CD4-positive, alpha-beta T cell (primary cell): Measurements from ENCODE around the gene NRL. TPM values are rescaled to one million over a fixed set of nuclear protein-coding genes. Genes with fewer than 3 reads are reported as not detected.

Source experiments
- ATAC-seq: fragments of 200-7000 bp; cut with Tn5 transposase; one replicate; pipeline ENCODE4 v1.10.0; 2022; ENCODE audit warnings: mild to moderate bottlenecking; ENCODE audit not compliant: poor library complexity
- CTCF ChIA-PET: fragments of 350-600 bp; sonication (Branson Sonifier 250); formaldehyde crosslinking; loops from one replicate; lab custom pipeline; 2021; ENCODE audit warnings: antibody characterized with exemption, inconsistent platforms; lab: Charles Lee
- POLR2A ChIA-PET: fragments of 350-600 bp; sonication (Branson Sonifier 250); formaldehyde crosslinking; loops from one replicate; lab custom pipeline; 2021; ENCODE audit warnings: antibody characterized with exemption, inconsistent platforms; lab: Charles Lee
- DNase-seq, 14 experiments: peaks; one replicate each; pipeline ENCODE4 v3.0.0-alpha.2; 2013 to 2020; ENCODE audit warnings: mixed read lengths in 2 of 14
- H3K27ac ChIP-seq, 2 donors: one replicate each; pipeline versions ENCODE4 v1.5.1 to v1.7.0; 2013; ENCODE audit warnings: low read length in 2 of 2, low read depth in 1 of 2, mild to moderate bottlenecking in 1 of 2
- H3K27me3 ChIP-seq, 2 experiments: 1 replicate in 1 of 2; 2 replicates in 1 of 2; pipeline versions ENCODE4 v1.6.1 to v1.7.0; 2013; ENCODE audit warnings: low read length in 2 of 2, control low read depth in 1 of 2, mild to moderate bottlenecking in 1 of 2, moderate library complexity in 1 of 2; ENCODE audit not compliant: insufficient read depth in 2 of 2, control insufficient read depth in 1 of 2
- H3K36me3 ChIP-seq: one replicate; pipeline ENCODE4 v1.6.1; 2013; ENCODE audit warnings: low read length, control low read depth; ENCODE audit not compliant: insufficient read depth
- H3K4me1 ChIP-seq: one replicate; pipeline ENCODE4 v1.6.1; 2013; ENCODE audit warnings: low read length, control low read depth; ENCODE audit not compliant: insufficient read depth
- H3K4me3 ChIP-seq: one replicate; pipeline ENCODE4 v1.5.1; 2013; ENCODE audit warnings: mild to moderate bottlenecking, low read length, moderate library complexity
- H3K9me3 ChIP-seq, 2 experiments: 1 replicate in 1 of 2; 2 replicates in 1 of 2; pipeline versions ENCODE4 v1.6.1 to v1.7.0; 2013; ENCODE audit warnings: low read length in 2 of 2, mild to moderate bottlenecking in 2 of 2, control low read depth in 1 of 2, moderate library complexity in 1 of 2; ENCODE audit not compliant: control insufficient read depth in 1 of 2, insufficient read depth in 1 of 2
- H3K27ac Mint-ChIP-seq: one replicate; pipeline ENCODE4 v1.8.0; 2020; ENCODE audit warnings: mixed read lengths
- H3K27me3 Mint-ChIP-seq: one replicate; pipeline ENCODE4 v1.8.0; 2021; ENCODE audit warnings: mixed read lengths
- H3K36me3 Mint-ChIP-seq: one replicate; pipeline ENCODE4 v1.8.0; 2021; ENCODE audit warnings: low read depth, mixed read lengths
- H3K4me1 Mint-ChIP-seq: one replicate; pipeline ENCODE4 v1.8.0; 2021; ENCODE audit warnings: low read depth, mixed read lengths
- H3K4me3 Mint-ChIP-seq: one replicate; pipeline ENCODE4 v1.8.0; 2020; ENCODE audit warnings: mild to moderate bottlenecking, mixed read lengths
- H3K9me3 Mint-ChIP-seq: one replicate; pipeline ENCODE4 v1.8.0; 2020; ENCODE audit warnings: mixed read lengths
- intact Hi-C, 2 experiments: fragments of 100-400 bp; cut with DNase I in 1 of 2; cut with micrococcal nuclease in 1 of 2; formaldehyde crosslinking; loops; one replicate each; pipeline versions ENCODE4 v1.15.1 to v1.9.0; 2023 to 2025; cut with DNase I, micrococcal nuclease
- total RNA-seq, 174 experiments: library from RNA in 2 of 174; stranded (reverse) in 2 of 174; gene quantifications; one replicate each; pipeline ENCODE4 v1.2.3 and lab custom pipeline; 2021 to 2026
- TF ChIP-seq, protein P1 (sequence below): fragments of 200-600 bp; IDR thresholded peaks from one replicate; pipeline ENCODE4 v1.8.0; 2022; ENCODE audit warnings: antibody characterized with exemption, mild to moderate bottlenecking

The NRL gene
- total RNA-seq, 2 experiments from 2014 or later: 1.6 to 1.9 TPM

DNA sequence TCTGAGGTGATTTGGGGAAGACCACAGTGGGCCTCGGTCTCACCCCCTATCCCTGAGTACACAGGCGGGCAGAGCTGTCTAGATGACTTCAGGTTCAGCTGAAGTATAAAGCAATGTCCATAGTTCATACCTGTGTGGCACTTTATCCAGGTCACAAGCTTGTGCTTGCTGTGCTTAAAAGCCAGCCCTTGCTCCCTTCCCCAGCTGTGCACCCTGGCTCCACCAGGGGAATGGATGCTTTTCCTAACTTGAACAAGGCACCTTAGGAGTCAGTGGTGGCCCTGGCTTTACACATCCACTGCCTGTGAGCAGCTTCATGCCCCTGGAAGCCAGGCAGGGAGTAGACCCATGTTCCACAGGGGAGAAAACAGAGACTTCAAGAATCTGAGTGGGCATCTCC, 57.5 kb downstream of the NRL start:
- H3K4me3 ChIP-seq: no peak overlapping the region
- POLR2A ChIA-PET: interaction anchor here (1.5 to 2.3 kb wide), 5 partner anchors 24 to 104 kb away, joined by 11 to 22 read pairs (median 12); partner anchors contain the start of genes IRF9 and PCK2
- peaks cover 8% of the 10 kb centered on the region for H3K4me1 Mint-ChIP-seq

DNA sequence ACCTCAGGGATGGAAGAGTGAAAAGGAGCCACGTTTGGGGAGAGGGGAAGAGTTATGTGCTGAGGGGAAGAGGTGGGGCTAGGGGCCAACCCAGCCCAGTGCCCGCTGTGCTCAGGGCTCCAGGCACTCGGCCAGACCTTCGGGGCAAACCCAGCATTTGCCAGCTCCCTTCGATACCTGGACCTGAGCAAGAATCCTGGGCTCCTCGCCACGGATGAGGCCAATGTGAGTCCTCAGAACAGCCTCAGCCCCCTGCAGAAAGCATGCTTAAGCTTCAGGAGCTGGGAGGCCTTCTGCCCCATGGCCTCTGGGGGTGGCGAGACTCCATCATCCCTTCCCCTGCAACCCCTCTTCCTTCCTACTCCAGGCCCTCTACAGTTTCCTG, 58.0 kb downstream of the NRL start:
- peaks cover 0 to 10% of the 10 kb centered on the region in 2 experiments for H3K9me3 ChIP-seq
- no peak overlapping the region for H3K4me3 Mint-ChIP-seq
- H3K27me3 Mint-ChIP-seq: peaks cover 18% of the 10 kb centered on the region
- DNase-seq: no peak
- peaks cover 16% of the 10 kb centered on the region for H3K4me1 ChIP-seq
- no peaks in the 10 kb centered on the region for H3K36me3 Mint-ChIP-seq
- CTCF ChIA-PET: interaction anchor here (0.7 kb wide), 1 partner anchor 52 kb away, joined by 3 read pairs; no protein-coding TSS in a partner anchor
- no peak for ATAC-seq
- H3K9me3 Mint-ChIP-seq: no peaks in the 10 kb centered on the region
- no peak overlapping the region for H3K27ac Mint-ChIP-seq
- POLR2A ChIA-PET: interaction anchor here (0.7 to 2.1 kb wide), 3 partner anchors 24 to 37 kb away, joined by 3 to 12 read pairs (median 11); partner anchors contain the start of gene PCK2
- H3K36me3 ChIP-seq: no peaks in the 10 kb centered on the region
- TF ChIP-seq, protein P1, sequence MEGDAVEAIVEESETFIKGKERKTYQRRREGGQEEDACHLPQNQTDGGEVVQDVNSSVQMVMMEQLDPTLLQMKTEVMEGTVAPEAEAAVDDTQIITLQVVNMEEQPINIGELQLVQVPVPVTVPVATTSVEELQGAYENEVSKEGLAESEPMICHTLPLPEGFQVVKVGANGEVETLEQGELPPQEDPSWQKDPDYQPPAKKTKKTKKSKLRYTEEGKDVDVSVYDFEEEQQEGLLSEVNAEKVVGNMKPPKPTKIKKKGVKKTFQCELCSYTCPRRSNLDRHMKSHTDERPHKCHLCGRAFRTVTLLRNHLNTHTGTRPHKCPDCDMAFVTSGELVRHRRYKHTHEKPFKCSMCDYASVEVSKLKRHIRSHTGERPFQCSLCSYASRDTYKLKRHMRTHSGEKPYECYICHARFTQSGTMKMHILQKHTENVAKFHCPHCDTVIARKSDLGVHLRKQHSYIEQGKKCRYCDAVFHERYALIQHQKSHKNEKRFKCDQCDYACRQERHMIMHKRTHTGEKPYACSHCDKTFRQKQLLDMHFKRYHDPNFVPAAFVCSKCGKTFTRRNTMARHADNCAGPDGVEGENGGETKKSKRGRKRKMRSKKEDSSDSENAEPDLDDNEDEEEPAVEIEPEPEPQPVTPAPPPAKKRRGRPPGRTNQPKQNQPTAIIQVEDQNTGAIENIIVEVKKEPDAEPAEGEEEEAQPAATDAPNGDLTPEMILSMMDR: no peak
- no peak overlapping the region for H3K27ac ChIP-seq
- H3K27me3 ChIP-seq: peaks cover 0 to 16% of the 10 kb centered on the region in 2 experiments
- H3K4me3 ChIP-seq: no peak overlapping the region
- H3K4me1 Mint-ChIP-seq: peaks cover 8% of the 10 kb centered on the region
- intact Hi-C loops: no loop called here

More for the DNA sequence above, 57.5 kb downstream of the NRL start:
- Mint-ChIP-seq H3K27ac (no peak overlapping the region), H3K4me3 (no peak overlapping the region), H3K9me3 (no peaks in the 10 kb centered on the region), H3K36me3 (no peaks in the 10 kb centered on the region), H3K27me3 (peaks cover 18% of the 10 kb centered on the region)
- CTCF ChIA-PET: interaction anchor here (0.7 to 1.3 kb wide), 2 partner anchors 52 kb away, joined by 3 to 5 read pairs; no protein-coding TSS in a partner anchor
- no peaks in the 10 kb centered on the region for H3K36me3 ChIP-seq
- H3K27me3 ChIP-seq: peaks cover 0 to 16% of the 10 kb centered on the region in 2 experiments
- DNase-seq (no peak), ATAC-seq (no peak)
- TF ChIP-seq, protein P1: no peak
- H3K9me3 ChIP-seq: peaks cover 0 to 10% of the 10 kb centered on the region in 2 experiments
- H3K4me1 ChIP-seq: peaks cover 13% of the 10 kb centered on the region
- H3K27ac ChIP-seq: no peak overlapping the region
- intact Hi-C loops: no loop called here

DNA sequence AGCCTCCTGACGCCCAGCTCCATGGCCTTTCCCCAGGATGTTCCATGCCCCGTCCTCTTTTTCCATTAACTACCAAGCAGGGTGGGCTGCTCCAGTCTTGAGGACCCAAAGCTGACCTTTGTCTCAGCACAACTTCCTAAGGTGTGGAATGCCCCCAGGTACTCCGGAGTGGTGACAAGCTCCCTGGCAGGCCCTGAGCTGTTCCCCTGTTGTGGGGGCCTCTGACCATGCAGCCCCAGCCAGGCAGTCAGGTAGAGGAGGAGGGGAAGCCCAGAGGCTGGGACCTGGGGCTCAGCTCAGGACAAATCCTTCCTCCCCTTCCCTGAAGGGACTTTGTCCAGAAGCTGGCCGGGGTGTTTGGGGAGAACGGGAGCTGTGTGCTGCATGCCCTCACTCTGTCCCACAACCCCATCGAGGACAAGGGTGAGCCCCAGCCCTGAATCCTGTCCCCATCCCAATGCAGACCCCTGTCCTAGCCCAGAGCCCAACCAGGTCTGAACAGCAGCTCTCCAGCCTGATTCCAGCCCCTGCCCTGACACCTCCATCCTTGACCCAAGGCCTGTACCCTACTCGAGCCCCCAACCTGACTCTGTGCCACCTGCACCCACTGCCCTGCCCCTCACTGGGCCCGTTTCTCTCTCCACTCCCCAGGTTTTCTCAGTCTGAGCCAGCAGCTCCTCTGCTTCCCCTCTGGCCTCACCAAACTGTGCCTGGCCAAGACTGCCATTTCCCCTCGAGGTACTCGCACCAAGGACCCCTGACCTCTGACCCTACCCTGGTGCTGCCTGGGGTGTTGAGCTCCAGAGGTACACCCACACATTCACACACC, 58.6 kb downstream of the NRL start:
- H3K36me3 Mint-ChIP-seq: no peaks in the 10 kb centered on the region
- peaks cover 19% of the 10 kb centered on the region for H3K27me3 Mint-ChIP-seq
- H3K4me1 Mint-ChIP-seq: peaks cover 10% of the 10 kb centered on the region
- H3K9me3 ChIP-seq: peaks cover 0 to 10% of the 10 kb centered on the region in 2 experiments
- H3K27me3 ChIP-seq: peaks cover 0 to 16% of the 10 kb centered on the region in 2 experiments
- ATAC-seq (no peak), DNase-seq (no peak)
- no peak overlapping the region for H3K27ac Mint-ChIP-seq
- H3K27ac ChIP-seq: no peak overlapping the region
- peaks cover 20% of the 10 kb centered on the region for H3K4me1 ChIP-seq
- POLR2A ChIA-PET: interaction anchor here (0.7 kb wide), 1 partner anchor 25 kb away, joined by 3 read pairs; no protein-coding TSS in a partner anchor
- CTCF ChIA-PET: no interaction called here
- intact Hi-C loops: no loop called here
- peak overlapping the region; percentile 45 for H3K4me3 Mint-ChIP-seq
- no peaks in the 10 kb centered on the region for H3K9me3 Mint-ChIP-seq
- no peaks in the 10 kb centered on the region for H3K36me3 ChIP-seq
- no peak overlapping the region for H3K4me3 ChIP-seq
- TF ChIP-seq, protein P1: no peak
